GM03348 (cell line): ENCODE results near the gene USP48.

ENCODE experiments used
- DNase-seq: peaks from one replicate; pipeline ENCODE4 v3.0.0; 2012; ENCODE audit warnings: low spot score

USP48 gene

GRCh38 chr1:21668232-21668950, 114.6 kb downstream of the USP48 start:
- no peak for DNase-seq

GRCh38 chr1:21667348-21668231, 115.4 kb downstream of the USP48 start:
- no peak for DNase-seq

- no peak for DNase-seq
Observed at GRCh38 chr1:21666576-21667320, 116.2 kb downstream of the USP48 start.

- peak; percentile 53 for DNase-seq
Observed at GRCh38 chr1:21665711-21666575, 117.0 kb downstream of the USP48 start.

- no peak for DNase-seq
Observed at GRCh38 chr1:21664806-21665588, 118.0 kb downstream of the USP48 start.

GRCh38 chr1:21663951-21664805, 118.8 kb downstream of the USP48 start:
- no peak for DNase-seq

GRCh38 chr1:21663248-21663950, 119.5 kb downstream of the USP48 start:
- DNase-seq = no peak

GRCh38 chr1:21662426-21663247, 120.3 kb downstream of the USP48 start:
- DNase-seq = no peak

- DNase-seq = no peak
Observed at GRCh38 chr1:21661886-21662285, 121.1 kb downstream of the USP48 start.

- no peak for DNase-seq
Observed at GRCh38 chr1:21659924-21660326, 123.0 kb downstream of the USP48 start.

- DNase-seq = peak; percentile 95
Observed at GRCh38 chr1:21659099-21659923, 123.6 kb downstream of the USP48 start.

GRCh38 chr1:21657456-21658190, 125.3 kb downstream of the USP48 start:
- DNase-seq = no peak

GRCh38 chr1:21655748-21656147, 127.2 kb downstream of the USP48 start:
- DNase-seq = no peak

- DNase-seq = no peak
Observed at GRCh38 chr1:21655259-21655658, 127.7 kb downstream of the USP48 start.

GRCh38 chr1:21654209-21654608, 128.7 kb downstream of the USP48 start:
- DNase-seq = no peak

- no peak for DNase-seq
Observed at GRCh38 chr1:21653744-21654100, 129.2 kb downstream of the USP48 start.
